ENCODE data around the gene PRCP.

The PRCP gene

GRCh38 chr11:82775736-82776346 lies 124.4 kb downstream of the PRCP start:
- Histone ChIP-seq H3K4me3 (replicated peaks; ENCODE audit: low read depth, low read length) (no peak overlapping the region), H3K36me3 (ENCODE audit: control insufficient read depth, insufficient read depth, low read length) (no peaks in the 10 kb centered on the region), H3K27me3 (replicated peaks; ENCODE audit: control insufficient read depth, insufficient read depth, low read length) (no peaks in the 10 kb centered on the region)
- TF ChIP-seq CTCF (IDR thresholded peaks at IDR 0.05; ENCODE audit: insufficient read depth, low read length, poor library complexity, severe bottlenecking) = peak; percentile 94
- DNase-seq (ENCODE audit: extremely low read depth, insufficient read length) = no peak

DNA sequence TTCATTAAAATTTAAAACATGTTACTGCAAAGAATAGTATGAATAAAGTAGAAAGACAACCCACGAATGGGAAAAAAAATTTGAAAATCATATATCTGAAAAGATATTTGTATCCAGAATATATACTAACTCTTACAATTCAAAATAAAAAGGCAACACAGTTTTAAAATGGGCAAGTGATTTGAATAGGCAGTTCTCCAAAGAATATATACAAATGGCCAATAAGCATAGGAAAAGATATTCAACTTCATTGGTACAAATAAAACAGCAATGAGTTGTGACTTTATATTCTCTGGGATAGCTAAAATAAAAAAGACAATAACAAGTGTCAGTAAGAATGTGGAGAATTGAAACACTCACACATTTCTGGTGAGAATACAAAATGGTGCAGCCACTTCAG lies 125.0 kb downstream of the PRCP start:
- no peak for DNase-seq (ENCODE audit: extremely low read depth, insufficient read length)
- TF ChIP-seq CTCF (IDR thresholded peaks at IDR 0.05; ENCODE audit: insufficient read depth, low read length, poor library complexity, severe bottlenecking) = no peak

More for the DNA sequence above, 125.0 kb downstream of the PRCP start:
- no peaks in the 10 kb centered on the region for H3K36me3 ChIP-seq (ENCODE audit: control insufficient read depth, insufficient read depth, low read length)
- H3K4me3 ChIP-seq (replicated peaks; ENCODE audit: low read depth, low read length) = no peak overlapping the region
- no peaks in the 10 kb centered on the region for H3K27me3 ChIP-seq (replicated peaks; ENCODE audit: control insufficient read depth, insufficient read depth, low read length)
